HepG2 (cell line): Measurements from ENCODE around the gene MBD5. TPM values are rescaled to one million over a fixed set of nuclear protein-coding genes. Genes with fewer than 3 reads are reported as not detected.

Experiments
- ATAC-seq: fragments of 200-7000 bp; cut with Tn5 transposase; 3 replicates; pipeline ENCODE4 v1.9.1; 2020; ENCODE audit warnings: mild to moderate bottlenecking, moderate library complexity
- BruUV-seq: library from RNA; stranded (reverse); fragments of 400-500 nt; replicated peaks from 2 replicates; lab custom pipeline; 2021; lab: Mats Ljungman, UMichigan
- CTCF ChIA-PET: fragments of 300-600 bp; formaldehyde crosslinking; extraction: SDS; loops from one replicate; lab custom pipeline; 2021; ENCODE audit warnings: low total read pairs, inconsistent platforms, low intra/inter-chr PET ratio; lab: Yijun Ruan, JAX
- POLR2A ChIA-PET: fragments of 350-600 bp; sonication (Branson Sonifier 250); formaldehyde crosslinking; loops from one replicate; lab custom pipeline; 2020; ENCODE audit warnings: antibody characterized with exemption, inconsistent platforms; lab: Yijun Ruan, JAX
- DNase-seq: peaks from one replicate; pipeline ENCODE4 v3.0.0-alpha.2; 2015; ENCODE audit warnings: low spot score
- FAIRE-seq: peaks from 3 replicates; lab custom pipeline; 2011; peaks lifted over from hg19 to GRCh38; lab: Jason Lieb, UNC
- H2AFZ ChIP-seq: one replicate; pipeline ENCODE4 v1.6.1; 2011; ENCODE audit warnings: low read length, inconsistent platforms
- H3K27ac ChIP-seq: fragments of 300-600 bp; 3 replicates; pipeline ENCODE4 v1.8.0; 2011; ENCODE audit warnings: mixed run types, mild to moderate bottlenecking, mixed read lengths, low read length, inconsistent platforms; ENCODE audit not compliant: insufficient read depth; ENCODE audit errors: extremely low read length
- H3K27me3 ChIP-seq, 2 experiments: fragments of 200-600 bp in 1 of 2; 2 replicates in 1 of 2; 3 replicates in 1 of 2; pipeline versions ENCODE4 v1.6.0 to v1.8.0; 2011; ENCODE audit warnings: low read length in 2 of 2, mild to moderate bottlenecking in 2 of 2, moderate library complexity in 2 of 2, inconsistent platforms in 1 of 2; ENCODE audit not compliant: insufficient read depth in 2 of 2, control insufficient read depth in 1 of 2
- H3K36me3 ChIP-seq, 2 experiments: fragments of 200-600 bp in 1 of 2; replicated peaks in 1 of 2; 2 replicates in 1 of 2; 3 replicates in 1 of 2; pipeline versions ENCODE4 v1.5.1 to v1.8.0; 2011; ENCODE audit warnings: low read length in 2 of 2, inconsistent platforms in 1 of 2; ENCODE audit not compliant: insufficient read depth in 2 of 2, control insufficient read depth in 1 of 2
- H3K4me1 ChIP-seq: 2 replicates; pipeline ENCODE4 v1.5.1; 2012; ENCODE audit warnings: low read length, inconsistent platforms; ENCODE audit not compliant: insufficient read depth
- H3K4me2 ChIP-seq: 2 replicates; pipeline ENCODE4 v1.6.0; 2011; ENCODE audit warnings: low read depth, low read length, inconsistent platforms
- H3K4me3 ChIP-seq, 3 experiments: fragments of 200-600 bp in 1 of 3; sonication (generic), shearing (Covaris generic) in 1 of 3; replicated peaks in 1 of 3; 2 replicates each; pipeline ENCODE4 v1.5.1; 2011 to 2016; ENCODE audit warnings: low read length in 3 of 3, inconsistent platforms in 2 of 3, low read depth in 2 of 3, mild to moderate bottlenecking in 2 of 3, control low read depth in 1 of 3, mixed read lengths in 1 of 3; ENCODE audit not compliant: insufficient read depth in 1 of 3
- H3K79me2 ChIP-seq: one replicate; pipeline ENCODE4 v1.6.1; 2011; ENCODE audit warnings: low read length, inconsistent platforms; ENCODE audit not compliant: insufficient read depth
- H3K9ac ChIP-seq: 2 replicates; pipeline ENCODE4 v1.6.0; 2011; ENCODE audit warnings: mild to moderate bottlenecking, low read depth, low read length, inconsistent platforms; ENCODE audit not compliant: insufficient read depth
- H3K9me3 ChIP-seq: 2 replicates; pipeline ENCODE4 v1.5.1; 2012; ENCODE audit warnings: mild to moderate bottlenecking, low read length
- H4K20me1 ChIP-seq: 2 replicates; pipeline ENCODE4 v1.6.0; 2011; ENCODE audit warnings: inconsistent platforms, mild to moderate bottlenecking, low read length, moderate library complexity; ENCODE audit not compliant: insufficient read depth
- CEBPB ChIP-seq: IDR thresholded peaks from 2 replicates; pipeline ENCODE4 v1.6.1; 2011; ENCODE audit warnings: low read depth, low read length, improper control_type of control experiment, borderline replicate concordance
- CEBPG ChIP-seq: IDR thresholded peaks from 2 replicates; pipeline ENCODE4 v1.6.1; 2016
- HNF4A ChIP-seq: sonication (generic); formaldehyde crosslinking; IDR thresholded peaks from 2 replicates; pipeline ENCODE4 v1.4.0; 2020; ENCODE audit warnings: missing genetic modification reagents
- HNF4G ChIP-seq, 2 experiments: sonication (generic) in 1 of 2; formaldehyde crosslinking in 1 of 2; IDR thresholded peaks; 2 replicates each; pipeline versions ENCODE4 v1.4.0 to v1.6.1; 2011 to 2020; ENCODE audit warnings: borderline replicate concordance in 2 of 2, low read depth in 2 of 2, mild to moderate bottlenecking in 2 of 2, low read length in 1 of 2, missing genetic modification reagents in 1 of 2, moderate library complexity in 1 of 2
- MAX ChIP-seq: IDR thresholded peaks from 2 replicates; pipeline ENCODE4 v1.6.1; 2012; ENCODE audit warnings: inconsistent platforms
- MED1 ChIP-seq: sonication (generic); formaldehyde crosslinking; IDR thresholded peaks from 2 replicates; pipeline ENCODE4 v1.4.0; 2020; ENCODE audit warnings: missing genetic modification reagents
- TBP ChIP-seq: sonication (generic); formaldehyde crosslinking; IDR thresholded peaks from 2 replicates; pipeline ENCODE4 v1.5.0; 2020; ENCODE audit warnings: missing genetic modification reagents
- ZNF597 ChIP-seq: sonication (generic); formaldehyde crosslinking; IDR thresholded peaks from 2 replicates; pipeline ENCODE4 v1.5.0; 2020; ENCODE audit warnings: missing genetic modification reagents
- WGBS: methylation state at CpG from one replicate; pipeline ENCODE4 v1.1.6; 2017; ENCODE audit warnings: low lambda C conversion rate; 5-methylcytosine and 5-hydroxymethylcytosine counted together
- in situ Hi-C: cut with HindIII; loops from 2 replicates; pipeline ENCODE4 v1.10.0; 2017; ENCODE audit warnings: low pct_unique_long_range_greater_than_20kb; ENCODE audit not compliant: extremely low pct_ligation_motif_present
- intact Hi-C: fragments of 100-400 bp; cut with micrococcal nuclease; formaldehyde crosslinking; loops from one replicate; pipeline ENCODE4 v1.10.0; 2022; ENCODE audit not compliant: unreplicated experiment
- polyA plus RNA-seq, 8 experiments: library from polyadenylated mRNA; depleted of rRNA in 3 of 8; stranded (reverse) in 7 of 8; unstranded in 1 of 8; fragments of >200 nt; fragmentation: Illumina TruSeq in 4 of 8; extraction: Trizol in 4 of 8; gene quantifications; 2 replicates each; pipeline versions ENCODE4 v1.2.1 to v1.2.3, GENCODE V29; 2011 to 2016; ENCODE audit warnings: low read depth in 4 of 8, missing spikeins in 1 of 8, mixed read lengths in 1 of 8; ENCODE audit not compliant: insufficient read depth in 1 of 8
- total RNA-seq, 5 experiments: library from RNA; depleted of rRNA; stranded (reverse); fragments of >200 nt; fragmentation: Illumina TruSeq; extraction: Trizol; gene quantifications; 2 replicates each; pipeline ENCODE4 v1.2.3, GENCODE V29; 2016; ENCODE audit warnings: low read depth in 1 of 5
- TF ChIP-seq, protein P1 (sequence below): sonication (generic); formaldehyde crosslinking; IDR thresholded peaks from 2 replicates; pipeline ENCODE4 v1.5.0; 2020; ENCODE audit warnings: mild to moderate bottlenecking, missing genetic modification reagents, borderline replicate concordance
- TF ChIP-seq, protein P2 (sequence below): fragments of 450-650 bp; IDR thresholded peaks from 2 replicates; pipeline ENCODE4 v1.6.1; 2016

Gene MBD5
- total and polyA plus RNA-seq, 2 of the 13 experiments (the other 11 are each of a cell fraction or from before 2014, with no cell fraction given) = 13.5 to 26.4 TPM

DNA sequence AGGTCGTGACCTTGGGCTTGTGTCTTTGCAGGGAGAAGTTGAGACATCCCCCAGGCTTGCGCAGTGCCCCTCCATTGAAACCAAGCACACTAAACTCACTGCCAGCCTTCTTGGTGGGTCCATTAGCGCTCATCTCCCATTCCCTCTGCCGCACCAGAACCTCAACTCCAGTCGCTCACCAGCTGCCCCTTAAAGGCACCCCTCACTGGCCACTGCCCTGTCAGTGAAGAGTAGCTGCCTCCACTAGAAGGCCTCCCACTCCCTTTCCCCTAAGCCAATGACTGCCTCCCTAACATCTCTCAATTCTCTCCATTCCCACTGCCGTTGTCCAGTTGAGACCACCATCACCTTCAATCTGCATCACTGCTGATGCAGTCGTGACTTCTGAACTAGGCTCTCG, 508.9 kb downstream of the MBD5 start (continued):
- no peak for TF ChIP-seq MED1 (CRISPR knock-in tag)

DNA sequence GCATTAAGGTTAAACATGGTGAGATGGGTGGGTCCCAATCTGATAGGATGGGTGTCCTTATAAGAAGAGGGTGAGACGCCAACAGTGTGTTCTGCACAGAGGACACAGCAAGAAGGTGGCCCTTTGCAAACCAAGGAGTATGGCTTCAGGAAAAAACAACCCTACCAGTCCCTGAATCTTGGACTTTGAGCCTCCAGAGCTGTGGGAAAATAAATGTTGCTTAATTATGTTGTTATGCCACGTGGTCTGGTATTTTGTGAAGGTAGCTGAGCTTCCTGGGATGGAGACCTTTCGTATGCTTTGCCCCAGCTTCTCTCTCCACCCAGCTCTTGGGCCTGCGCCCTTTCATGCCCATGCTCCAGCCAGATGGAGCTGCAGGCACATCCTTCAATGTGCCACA, 509.5 kb downstream of the MBD5 start:
- Histone ChIP-seq H3K79me2 (no peaks in the 10 kb centered on the region), H3K4me1 (peaks cover 13% of the 10 kb centered on the region), H3K9me3 (no peaks in the 10 kb centered on the region), H3K36me3 (no peaks in the 10 kb centered on the region), H3K9ac (no peak overlapping the region), H3K27ac (no peak overlapping the region), H4K20me1 (no peaks in the 10 kb centered on the region), H3K4me2 (peak overlapping the region; percentile 33; the same call in 1 of the 2 replicates), H3K27me3 (peaks cover 0 to 11% of the 10 kb centered on the region in 2 experiments; a peak in 3 of 5 replicates), H3K4me3 (no peak overlapping the region), H2AFZ (no peak overlapping the region)
- ChIA-PET POLR2A (interaction anchor here (1.8 kb wide), 1 partner anchor 21 kb away, joined by 4 read pairs; no protein-coding TSS in a partner anchor), CTCF (no interaction called here)
- in situ Hi-C loops (no loop called here), intact Hi-C loops (no loop called here)
- DNase-seq (peak; percentile 18), FAIRE-seq (no peak), ATAC-seq (peak; percentile 9; the same call in 1 of the 3 replicates)
- BruUV-seq = no TSS peak
- WGBS = 25% methylated on average over 4 of the region's 4 CpGs
- TF ChIP-seq CEBPB (peak; percentile 61; the same call in 1 of the 2 replicates), HNF4G (IDR thresholded peaks at IDR 0.05; ENCODE audit: borderline replicate concordance, low read depth, low read length) (0 out of 2 replicates have a peak, but pooled peaks have one; percentile 20), HNF4G (CRISPR knock-in tag; IDR thresholded peaks at IDR 0.05; ENCODE audit: borderline replicate concordance, low read depth) (no peak), MAX (peak; percentile 35; the same call in 1 of the 2 replicates), TBP (CRISPR knock-in tag) (no peak), ZNF597 (no peak), CEBPG (peak; percentile 20; the same call in 1 of the 2 replicates), HNF4A (CRISPR knock-in tag) (peak; percentile 63)
- TF ChIP-seq, protein P1, sequence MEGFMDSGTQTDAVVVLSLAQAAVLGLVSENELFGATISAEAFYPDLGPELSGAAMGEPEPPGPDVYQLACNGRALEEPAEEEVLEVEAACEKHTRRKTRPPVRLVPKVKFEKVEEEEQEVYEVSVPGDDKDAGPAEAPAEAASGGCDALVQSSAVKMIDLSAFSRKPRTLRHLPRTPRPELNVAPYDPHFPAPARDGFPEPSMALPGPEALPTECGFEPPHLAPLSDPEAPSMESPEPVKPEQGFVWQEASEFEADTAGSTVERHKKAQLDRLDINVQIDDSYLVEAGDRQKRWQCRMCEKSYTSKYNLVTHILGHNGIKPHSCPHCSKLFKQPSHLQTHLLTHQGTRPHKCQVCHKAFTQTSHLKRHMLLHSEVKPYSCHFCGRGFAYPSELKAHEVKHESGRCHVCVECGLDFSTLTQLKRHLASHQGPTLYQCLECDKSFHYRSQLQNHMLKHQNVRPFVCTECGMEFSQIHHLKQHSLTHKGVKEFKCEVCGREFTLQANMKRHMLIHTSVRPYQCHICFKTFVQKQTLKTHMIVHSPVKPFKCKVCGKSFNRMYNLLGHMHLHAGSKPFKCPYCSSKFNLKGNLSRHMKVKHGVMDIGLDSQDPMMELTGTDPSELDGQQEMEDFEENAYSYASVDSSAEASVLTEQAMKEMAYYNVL (CRISPR knock-in tag) = no peak
- TF ChIP-seq, protein P2, sequence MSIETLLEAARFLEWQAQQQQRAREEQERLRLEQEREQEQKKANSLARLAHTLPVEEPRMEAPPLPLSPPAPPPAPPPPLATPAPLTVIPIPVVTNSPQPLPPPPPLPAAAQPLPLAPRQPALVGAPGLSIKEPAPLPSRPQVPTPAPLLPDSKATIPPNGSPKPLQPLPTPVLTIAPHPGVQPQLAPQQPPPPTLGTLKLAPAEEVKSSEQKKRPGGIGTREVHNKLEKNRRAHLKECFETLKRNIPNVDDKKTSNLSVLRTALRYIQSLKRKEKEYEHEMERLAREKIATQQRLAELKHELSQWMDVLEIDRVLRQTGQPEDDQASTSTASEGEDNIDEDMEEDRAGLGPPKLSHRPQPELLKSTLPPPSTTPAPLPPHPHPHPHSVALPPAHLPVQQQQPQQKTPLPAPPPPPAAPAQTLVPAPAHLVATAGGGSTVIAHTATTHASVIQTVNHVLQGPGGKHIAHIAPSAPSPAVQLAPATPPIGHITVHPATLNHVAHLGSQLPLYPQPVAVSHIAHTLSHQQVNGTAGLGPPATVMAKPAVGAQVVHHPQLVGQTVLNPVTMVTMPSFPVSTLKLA = peak; percentile 26; the same call in 1 of the 2 replicates
